Thyroid gland (tissue), 4 donors: ENCODE data around the gene PEX10.

ENCODE experiments used
- POLR2A ChIP-seq, 2 donors: fragments of 450-650 bp; IDR thresholded peaks; one replicate each; pipeline ENCODE4 v1.6.1; 2017; ENCODE audit warnings: antibody characterized with exemption in 2 of 2, mild to moderate bottlenecking in 2 of 2, moderate library complexity in 1 of 2
- TF ChIP-seq, protein P1 (sequence below), 6 experiments: fragments of 200-600 bp in 3 of 6; fragments of 450-650 bp in 3 of 6; sonication (generic) in 3 of 6; IDR thresholded peaks; one replicate each; pipeline ENCODE4 v1.5.1; 2016 to 2019; ENCODE audit warnings: antibody characterized with exemption in 6 of 6, mild to moderate bottlenecking in 2 of 6, inconsistent platforms in 1 of 6, moderate library complexity in 1 of 6

DNA sequence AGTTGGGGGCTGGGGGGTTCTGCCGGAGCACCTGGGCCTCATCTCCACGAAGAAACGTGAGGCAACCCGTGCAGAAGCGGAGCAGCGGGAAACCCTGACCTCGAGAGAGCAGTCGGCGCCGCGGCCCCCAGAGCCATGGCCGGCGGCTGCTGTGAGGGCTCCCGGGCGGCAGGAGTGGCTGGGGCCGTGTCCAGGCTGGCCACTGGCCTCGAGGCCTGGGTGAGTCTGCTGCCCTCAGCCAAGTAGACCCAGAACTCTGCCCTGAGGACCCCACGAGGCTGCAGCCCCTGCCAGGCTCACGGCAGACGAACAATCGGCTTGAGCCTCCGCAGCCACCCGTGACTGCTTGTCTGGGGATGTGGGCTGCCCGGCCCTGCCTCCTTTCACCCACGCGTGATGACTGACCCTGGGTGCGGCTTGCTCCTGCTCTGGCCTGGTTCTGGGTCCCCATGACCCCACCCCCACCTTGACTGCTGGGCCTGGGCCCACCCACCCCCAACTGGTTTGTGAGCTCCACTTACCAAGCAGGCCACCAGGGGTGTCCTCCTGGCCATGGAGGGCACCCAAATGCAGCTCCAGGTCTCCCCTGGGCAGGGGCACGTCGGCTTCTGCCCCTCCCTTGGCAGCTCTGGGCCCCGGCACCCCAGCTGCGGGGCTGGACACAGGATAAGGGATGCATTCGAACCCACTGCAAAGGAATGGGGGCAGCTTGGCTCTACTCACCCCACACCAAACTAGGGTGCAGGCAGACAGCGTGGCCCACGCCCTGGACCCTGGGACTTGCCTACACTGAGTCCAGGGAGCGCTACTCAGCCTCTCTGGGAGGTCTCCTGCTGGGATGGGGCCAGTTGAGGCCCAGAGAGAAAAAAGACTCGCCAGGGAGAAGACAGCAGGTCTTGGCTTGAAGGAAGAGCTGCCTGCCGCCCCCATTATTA lies 55.2 kb downstream of the PEX10 start:
- TF ChIP-seq, protein P1, sequence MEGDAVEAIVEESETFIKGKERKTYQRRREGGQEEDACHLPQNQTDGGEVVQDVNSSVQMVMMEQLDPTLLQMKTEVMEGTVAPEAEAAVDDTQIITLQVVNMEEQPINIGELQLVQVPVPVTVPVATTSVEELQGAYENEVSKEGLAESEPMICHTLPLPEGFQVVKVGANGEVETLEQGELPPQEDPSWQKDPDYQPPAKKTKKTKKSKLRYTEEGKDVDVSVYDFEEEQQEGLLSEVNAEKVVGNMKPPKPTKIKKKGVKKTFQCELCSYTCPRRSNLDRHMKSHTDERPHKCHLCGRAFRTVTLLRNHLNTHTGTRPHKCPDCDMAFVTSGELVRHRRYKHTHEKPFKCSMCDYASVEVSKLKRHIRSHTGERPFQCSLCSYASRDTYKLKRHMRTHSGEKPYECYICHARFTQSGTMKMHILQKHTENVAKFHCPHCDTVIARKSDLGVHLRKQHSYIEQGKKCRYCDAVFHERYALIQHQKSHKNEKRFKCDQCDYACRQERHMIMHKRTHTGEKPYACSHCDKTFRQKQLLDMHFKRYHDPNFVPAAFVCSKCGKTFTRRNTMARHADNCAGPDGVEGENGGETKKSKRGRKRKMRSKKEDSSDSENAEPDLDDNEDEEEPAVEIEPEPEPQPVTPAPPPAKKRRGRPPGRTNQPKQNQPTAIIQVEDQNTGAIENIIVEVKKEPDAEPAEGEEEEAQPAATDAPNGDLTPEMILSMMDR (IDR thresholded peaks at IDR 0.05), result no peak
- no peak for TF ChIP-seq POLR2A (IDR thresholded peaks at IDR 0.05)
